GM18499 (cell line): ENCODE measurements around the gene ZNF280C.

Experiments used
- ATAC-seq: cut with Tn5 transposase; IDR thresholded peaks from one replicate; pipeline ENCODE4 v1.9.1; 2021; ENCODE audit warnings: moderate number of reproducible peaks; ENCODE audit not compliant: insufficient read depth, unreplicated experiment

Gene ZNF280C

DNA sequence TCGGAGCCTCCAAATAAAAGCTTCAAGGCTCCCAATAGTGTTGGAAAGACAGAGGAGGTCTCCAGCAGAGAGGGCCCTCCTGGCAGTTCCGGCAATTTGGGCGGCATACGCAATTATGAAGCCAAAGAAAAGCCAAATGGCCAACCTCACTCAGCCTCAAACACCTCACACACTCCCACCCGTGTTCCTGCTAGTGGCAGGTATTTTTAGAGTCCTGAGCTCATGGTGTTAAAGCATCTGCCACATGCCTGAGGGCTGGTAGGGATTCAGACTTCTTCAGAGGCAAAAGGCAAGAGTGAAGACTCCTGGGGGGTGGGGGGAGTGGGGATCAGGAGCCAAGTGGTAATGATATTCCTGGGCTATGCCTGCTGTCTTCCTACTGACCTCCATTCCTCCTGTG is 89.5 kb downstream of the ZNF280C start:
- no peak for ATAC-seq

DNA sequence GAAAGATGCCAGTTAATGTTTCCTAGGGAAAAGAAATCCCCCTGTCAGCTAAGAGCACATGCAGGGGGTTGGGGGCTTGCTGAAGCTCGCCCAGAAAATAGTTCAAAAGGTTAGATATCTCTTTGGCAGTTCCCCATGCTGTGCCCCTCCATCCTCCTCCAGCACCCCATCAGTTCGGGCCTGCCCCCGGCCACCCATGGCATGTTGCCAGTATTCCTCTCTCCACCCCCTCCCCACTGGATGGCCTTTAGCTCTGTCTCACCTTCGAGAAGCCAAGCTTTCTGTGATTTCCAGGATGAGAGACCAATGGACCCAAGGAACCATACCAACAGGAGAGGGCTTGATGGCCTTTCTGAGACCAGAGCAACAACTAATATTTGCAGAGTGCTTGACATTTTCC is 91.8 kb downstream of the ZNF280C start:
- no peak for ATAC-seq

DNA sequence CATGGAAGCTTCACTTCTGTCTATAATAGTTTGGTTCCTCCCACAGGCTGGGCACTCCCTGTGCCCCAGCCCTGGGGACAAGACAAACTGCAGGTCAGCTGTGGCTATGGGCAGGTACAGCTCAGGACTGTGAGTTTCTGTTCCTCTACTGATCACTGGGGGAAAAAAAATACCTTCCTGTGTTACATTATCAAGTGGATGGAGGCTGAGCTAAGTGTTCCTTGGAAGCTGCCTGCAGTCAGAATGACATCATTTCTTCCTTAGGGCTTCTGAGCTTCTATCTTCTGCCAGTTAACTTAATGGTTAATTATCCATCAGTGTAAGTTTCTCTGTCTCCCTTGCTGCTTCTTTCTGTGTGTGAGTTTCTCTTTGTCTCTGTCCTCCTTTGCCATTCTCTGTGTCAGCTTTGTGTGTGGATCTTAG is 92.3 kb downstream of the ZNF280C start:
- peak; percentile 79 for ATAC-seq

DNA sequence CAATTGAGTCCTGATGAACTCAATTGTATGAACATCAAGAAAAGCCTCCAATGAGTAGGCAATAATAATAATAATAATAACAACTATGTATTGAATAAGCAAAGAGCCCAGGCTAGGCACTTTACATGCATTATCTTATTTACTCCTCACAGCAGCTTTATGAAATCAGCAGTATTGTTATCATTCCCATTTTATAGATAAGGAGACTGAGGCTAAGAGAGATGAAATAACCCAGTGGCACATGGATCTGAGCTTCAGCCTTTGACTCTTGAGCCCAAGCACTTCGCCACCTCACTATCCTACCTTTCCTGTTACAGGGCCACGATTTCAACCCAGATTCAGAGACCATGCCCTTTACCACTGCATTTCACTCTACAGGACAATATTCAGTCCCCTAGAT is 93.8 kb downstream of the ZNF280C start:
- ATAC-seq = no peak

DNA sequence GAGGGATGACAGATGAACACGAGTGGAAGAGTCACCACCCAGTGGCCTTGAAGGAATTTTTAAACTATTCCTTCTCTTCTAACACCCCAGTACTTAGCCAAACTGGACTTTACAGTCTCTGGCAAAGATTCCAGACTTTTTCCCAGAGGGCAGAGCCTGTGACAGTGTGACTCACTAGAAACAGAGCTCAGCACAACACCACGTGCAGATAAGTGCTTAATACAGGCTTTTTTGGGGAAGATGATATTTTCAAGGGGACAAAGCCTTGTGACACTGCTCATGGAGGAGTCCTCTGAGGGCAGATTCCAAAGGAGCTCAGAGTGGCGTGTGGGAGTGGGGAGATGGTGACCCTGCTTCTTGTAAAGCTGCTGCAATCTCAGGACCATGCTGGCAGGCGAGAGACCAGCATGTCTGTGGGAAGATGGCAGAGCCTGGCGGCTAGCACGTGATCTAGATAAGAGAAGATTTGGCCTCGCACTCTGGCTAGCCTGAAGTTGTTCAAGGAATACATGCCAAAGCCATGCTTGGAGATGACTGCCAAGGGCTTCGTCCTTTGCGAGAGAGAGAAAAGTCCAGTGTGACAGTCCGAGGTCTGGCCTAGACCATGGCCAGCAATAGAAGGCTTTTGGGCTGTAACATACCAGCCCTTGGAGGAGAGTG is 94.5 kb downstream of the ZNF280C start:
- no peak for ATAC-seq

DNA sequence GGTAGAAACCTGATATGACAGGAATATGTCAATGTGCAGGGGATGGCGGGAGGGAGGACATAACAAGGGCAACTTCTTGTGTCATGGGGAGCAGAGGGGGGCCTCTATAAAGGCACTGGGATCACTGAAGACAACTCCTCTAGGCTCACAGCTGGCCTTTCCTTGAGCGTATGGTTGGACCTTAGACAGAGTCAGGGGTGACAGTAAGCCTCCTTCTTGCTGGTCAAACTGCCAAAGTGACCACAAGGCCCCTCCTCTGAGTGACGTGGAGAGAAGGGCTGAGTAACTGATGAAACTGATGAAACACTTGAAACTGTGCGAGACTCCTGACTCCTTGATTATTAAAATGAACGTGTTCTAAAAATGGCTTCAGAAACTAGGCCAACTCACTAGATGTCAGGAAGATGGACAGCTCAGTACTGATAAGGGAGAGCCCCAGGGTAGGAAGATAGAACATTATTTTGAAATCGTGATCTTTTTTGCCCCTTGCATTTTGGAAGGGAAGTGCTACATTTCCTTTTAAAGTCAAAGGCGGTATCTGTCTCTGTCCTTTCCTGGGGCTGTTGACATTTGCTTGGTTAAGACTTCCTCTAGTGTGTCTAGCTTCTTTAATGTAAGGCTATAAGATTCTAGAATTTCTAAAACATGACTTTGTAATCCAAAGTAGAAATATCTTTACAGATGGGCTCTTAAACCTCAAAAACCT is 95.4 kb downstream of the ZNF280C start:
- no peak for ATAC-seq

DNA sequence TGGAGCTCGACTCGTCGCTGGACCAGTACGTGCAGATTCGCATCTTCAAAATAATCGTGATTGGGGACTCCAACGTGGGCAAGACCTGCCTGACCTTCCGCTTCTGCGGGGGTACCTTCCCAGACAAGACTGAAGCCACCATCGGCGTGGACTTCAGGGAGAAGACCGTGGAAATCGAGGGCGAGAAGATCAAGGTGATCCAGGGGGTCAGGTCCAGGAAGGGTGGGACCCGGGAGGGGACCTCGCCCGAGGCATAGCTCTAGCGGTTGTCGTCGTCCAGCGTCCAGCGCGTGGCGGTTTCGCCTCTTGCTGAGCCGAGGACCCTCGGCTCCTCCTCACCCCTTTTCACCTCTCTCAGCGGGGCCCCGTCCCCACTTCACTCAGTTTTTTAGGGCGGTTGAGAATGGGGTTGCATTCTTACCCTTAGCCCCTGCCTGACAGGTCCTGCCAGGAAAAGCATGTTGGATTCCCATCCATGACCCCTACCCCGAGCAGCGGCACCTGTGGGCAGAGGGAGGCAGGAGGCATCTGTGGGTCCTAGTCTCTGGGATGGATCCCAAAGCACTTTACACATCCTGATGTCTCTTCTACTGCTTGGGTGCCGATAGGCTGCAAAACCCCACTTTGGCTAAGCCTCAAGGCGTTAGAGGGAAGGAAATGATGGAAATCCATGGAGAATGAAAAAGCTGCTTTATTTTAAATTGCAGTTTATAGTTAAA is 96.4 kb downstream of the ZNF280C start:
- ATAC-seq = no peak

DNA sequence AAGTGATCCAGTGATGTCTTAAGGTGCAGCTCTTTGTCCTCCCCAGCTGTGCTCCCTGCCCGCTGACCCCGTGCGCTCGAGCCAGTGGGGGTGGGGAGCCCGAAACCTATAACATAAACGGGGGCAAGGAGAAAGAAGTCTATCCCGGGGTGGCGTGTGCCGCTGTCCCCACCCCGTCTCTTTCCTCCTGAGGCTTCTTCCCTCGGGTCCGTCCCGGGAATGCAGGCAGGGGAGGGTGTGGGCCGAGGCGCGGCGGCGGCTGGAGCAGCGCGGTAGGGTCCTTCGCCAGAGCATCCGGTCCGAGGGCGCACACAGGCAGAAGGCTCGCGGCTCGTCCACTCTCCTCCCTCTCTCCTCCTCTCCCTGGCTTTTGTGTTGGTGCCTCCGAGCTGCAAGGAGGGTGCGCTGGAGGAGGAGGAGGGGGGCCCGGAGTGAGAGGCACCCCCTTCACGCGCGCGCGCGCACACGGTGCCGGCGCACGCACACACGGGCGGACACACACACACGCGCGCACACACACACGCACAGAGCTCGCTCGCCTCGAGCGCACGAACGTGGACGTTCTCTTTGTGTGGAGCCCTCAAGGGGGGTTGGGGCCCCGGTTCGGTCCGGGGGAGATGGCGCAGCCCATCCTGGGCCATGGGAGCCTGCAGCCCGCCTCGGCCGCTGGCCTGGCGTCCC is 97.1 kb downstream of the ZNF280C start, which contains the start of gene RAB33A:
Gene RAB33A, plus strand, starts transcription at position 517 of the 681 bp plus-strand sequence. Its CDS starts 101 bp downstream, at position 618.
- ATAC-seq = no peak

DNA sequence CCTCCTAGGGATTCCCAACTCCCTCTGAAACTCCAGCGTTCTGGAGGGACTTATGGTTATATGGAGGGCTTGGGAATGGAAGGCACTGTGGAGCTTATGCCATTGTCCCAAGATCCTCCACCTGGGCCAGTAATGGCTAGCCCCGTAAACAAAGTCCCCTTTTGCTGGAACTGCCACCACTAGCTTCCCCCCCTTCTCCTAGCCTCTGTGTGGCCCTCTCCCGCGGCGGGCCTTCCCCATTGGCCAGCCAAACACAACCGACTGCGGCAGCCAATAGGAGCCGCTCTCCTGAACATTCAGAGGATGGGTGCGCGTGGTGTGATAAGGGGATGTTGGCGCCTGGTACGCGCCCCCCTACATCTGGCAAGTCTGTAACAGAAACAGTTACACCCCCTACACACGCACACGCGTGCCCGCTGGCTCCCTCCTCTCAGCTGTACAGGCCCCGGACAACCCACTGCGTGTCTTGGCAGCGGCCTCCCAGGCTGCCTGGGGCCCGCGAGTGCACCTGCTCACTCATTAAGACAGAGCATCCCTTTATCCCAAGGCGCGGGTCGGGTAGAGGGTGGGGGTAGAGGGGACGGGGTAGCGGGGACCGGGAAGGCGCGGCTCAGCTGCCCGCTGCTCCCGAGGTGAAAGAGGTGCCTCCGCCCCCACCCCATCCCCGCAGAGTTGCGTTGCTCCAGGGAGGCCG is 97.8 kb downstream of the ZNF280C start:
- peak; percentile 44 for ATAC-seq

DNA sequence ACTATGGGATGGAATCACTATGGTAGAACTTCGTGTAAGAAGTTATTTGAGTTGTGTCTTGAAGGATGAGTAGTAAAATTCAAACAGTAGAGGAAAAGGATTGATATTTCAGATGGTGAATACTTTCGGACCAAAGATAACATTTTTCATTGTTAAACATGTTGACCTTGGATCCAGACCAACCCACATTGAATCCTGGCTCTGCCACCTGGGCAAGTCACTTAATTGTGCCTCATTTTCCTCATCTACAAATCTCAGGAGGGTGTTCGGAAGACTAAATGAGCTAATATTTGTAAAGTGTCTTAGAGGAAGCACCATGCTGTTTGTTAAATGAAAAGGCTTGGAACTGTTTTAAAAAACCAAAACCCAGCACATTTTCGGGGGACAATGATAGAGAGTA is 101.7 kb downstream of the ZNF280C start:
- no peak for ATAC-seq

DNA sequence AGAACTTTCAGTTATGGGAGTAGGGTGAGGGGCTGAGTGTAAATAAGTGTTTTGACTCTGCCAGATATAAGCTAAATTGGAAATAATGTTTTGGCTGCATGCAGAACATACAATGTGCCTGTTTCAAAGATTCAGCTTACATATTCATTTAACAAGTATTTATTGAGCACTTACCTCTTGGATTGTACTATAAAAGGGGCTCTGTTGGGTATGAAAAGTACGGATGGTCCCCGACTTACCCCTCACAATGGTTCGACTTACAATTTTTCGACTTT is 102.3 kb downstream of the ZNF280C start:
- ATAC-seq = no peak

DNA sequence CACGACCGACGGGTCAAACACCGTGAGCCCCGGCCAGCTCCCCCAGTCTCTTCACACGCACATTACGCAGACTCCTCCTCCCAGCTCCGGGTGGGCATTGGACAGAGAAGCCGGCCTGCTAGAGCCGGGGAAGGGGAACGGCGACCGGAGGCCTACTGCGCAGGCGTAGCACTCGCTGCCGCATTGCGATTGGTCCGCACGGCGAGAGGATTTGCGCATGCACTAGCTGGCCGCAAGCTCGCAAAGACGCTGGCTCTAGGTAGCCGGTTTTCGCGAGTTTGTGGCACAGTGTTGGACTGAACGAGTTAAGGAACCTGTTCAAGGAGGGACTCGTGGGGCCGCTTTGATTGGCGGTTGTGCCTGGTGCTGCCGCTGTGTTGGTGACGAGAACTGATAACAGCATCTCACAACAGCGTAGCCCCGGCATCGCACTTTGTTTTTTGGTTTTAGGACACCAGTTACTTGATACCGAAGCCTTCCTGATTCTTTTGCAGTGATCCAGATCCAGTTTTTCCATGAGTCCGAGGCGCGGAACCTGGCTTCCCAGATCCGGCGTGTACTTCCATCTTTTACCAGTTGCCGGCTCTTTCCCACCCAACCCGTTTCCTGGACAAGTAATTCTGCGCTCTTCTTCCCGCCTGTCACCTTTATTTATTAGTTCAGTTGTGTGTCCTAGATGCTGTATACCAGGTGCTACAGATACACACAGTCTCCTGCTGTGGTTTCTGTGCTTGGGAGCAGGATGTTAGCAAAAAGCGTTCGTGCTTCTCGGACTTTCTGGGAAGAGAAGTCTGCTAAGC is 102.8 kb downstream of the ZNF280C start, which contains the start of gene AIFM1:
Gene AIFM1, minus strand, starts transcription at position 139 of the 800 bp plus-strand sequence. CDS start 185 bp downstream, outside the sequence.
- peak; percentile 76 for ATAC-seq

DNA sequence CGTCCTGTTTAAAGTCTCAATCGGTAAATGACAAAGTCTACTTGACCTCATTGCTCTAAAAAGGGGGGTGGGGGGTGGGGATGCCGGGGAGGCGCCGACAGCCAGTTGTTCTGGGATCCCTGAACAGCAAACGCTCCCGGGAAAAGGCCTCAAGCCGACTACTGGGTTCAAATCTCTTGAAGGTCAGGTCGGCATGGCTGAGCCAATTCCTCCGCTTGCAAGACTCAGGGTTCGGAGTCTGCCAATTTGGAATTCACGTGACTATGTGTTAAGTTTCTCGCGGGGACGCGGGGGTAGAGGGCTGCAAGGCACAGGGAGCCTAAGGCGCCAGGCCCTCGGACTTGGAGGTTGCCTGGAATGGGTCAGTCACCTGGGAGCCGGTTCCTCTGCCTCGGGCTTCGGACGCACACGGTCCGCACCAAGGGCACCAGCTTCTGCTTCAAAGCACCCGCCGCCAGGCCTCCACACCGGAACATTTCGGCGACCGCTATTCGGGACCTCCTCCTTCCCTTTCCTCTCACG is 103.5 kb downstream of the ZNF280C start:
- ATAC-seq = no peak

DNA sequence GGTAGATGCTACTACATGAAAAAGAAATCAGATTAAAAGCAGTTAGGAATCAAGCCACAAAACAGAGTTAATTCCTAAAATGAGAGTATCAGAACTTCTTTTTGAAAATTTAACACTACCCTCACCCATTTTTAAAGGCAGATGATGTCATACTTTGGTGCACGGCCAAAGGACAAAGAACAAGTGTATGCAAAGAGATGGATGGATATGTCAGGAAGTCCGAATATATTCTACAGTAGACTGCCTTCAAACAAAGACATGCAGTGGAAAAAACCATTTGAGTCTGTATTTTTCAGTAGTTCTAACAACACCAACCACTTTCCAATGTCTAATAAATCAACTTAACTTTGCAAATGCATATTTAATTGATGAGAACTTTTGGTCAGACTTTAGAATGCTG is 105.3 kb downstream of the ZNF280C start:
- no peak for ATAC-seq

DNA sequence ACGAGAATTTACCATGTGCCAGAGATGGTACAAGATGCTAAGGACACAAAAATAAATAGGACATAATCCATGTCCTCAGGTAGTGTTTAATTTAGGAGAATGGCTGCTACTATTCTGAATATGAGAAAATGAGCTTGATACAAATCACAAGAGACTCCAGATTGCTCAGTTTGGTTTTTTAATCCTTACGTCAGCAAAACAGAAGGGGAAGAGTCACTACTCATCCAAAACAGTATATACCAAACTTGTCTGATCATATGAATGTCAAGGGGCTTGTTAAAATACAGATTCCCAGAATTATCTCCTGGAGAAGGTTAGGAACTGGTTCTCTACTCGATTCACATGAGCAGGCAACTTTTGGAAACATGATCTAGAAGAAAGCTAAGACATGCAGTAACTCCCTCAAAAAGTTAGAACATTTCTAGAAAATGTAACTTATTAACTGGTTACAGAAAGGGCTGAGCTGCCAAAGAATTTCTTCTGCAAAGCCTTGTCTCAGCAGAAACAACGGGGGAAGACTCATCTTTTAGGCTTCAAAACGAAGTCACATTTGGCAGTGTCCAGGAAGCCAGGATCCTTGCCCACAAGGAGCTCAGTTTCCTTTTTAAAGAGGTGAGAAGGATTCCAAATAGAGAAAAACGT is 106.5 kb downstream of the ZNF280C start:
- ATAC-seq = no peak

DNA sequence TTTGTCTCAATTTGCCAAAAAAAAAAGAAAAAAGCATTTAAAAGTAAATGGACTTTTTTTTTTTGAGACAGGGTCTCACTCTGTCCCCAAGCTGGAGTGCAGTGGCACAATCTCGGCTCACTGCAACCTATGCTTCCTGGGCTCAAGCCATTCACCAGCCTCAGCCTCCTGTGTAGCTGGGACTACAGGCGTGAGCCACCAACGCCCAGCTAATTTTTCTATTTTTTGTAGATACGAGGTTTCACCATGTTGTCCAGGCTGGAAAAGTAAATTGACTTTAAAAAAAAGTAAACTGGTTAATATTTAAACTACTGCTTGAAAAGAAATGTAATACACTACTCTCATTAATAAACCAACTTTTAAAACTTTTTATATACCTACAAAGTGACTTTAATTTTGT is 108.9 kb downstream of the ZNF280C start:
- ATAC-seq = no peak

DNA sequence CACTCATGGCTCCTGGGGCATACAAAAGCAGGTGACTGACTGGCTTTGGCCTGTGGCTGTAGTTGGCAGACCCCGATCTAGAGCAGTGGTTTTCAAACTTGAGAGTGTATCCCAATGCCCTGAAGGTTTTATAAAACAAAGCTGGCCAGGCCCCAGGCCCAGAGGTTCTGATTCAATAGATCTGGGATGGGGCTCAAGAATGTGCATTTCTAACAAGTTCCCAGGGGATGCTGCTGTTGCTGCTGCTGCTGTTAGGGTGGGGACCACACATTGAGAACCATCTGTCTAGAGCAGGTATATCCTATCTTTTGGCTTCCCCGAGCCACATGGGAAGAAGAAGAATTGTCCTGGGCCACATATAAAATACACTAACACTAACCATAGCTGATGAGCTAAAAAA is 110.4 kb downstream of the ZNF280C start:
- ATAC-seq = no peak

DNA sequence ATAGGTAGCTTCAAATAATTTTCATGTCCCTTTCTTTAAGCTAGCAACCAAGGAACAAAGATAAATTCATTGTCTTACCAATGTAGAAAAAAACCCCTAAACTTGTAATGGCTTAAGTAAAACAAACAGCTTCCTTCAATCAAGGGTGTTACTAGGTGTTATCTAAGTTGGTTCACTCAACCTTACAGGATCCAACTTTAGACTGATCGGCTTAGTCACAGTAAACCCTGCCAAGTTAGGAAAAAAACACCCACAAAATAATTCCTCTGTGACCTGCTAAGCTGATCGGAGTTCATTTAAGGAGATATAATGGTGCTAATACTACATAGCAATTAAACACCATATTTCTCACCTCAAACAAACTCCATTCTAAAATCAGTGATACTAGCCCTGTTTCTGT is 113.1 kb downstream of the ZNF280C start:
- no peak for ATAC-seq
